B cell (primary cell): ENCODE measurements around the gene TOX2. TPM values are rescaled to one million over a fixed set of nuclear protein-coding genes. Genes with fewer than 3 reads are reported as not detected.

Experiments used
- ATAC-seq: fragments of 200-7000 bp; cut with Tn5 transposase; one replicate; pipeline ENCODE4 v1.10.0; 2021; ENCODE audit warnings: low read depth, mild to moderate bottlenecking, moderate number of reproducible peaks, moderate library complexity
- CTCF ChIA-PET: fragments of 350-600 bp; sonication (Branson Sonifier 250); formaldehyde crosslinking; loops from one replicate; lab custom pipeline; 2021; ENCODE audit warnings: antibody characterized with exemption, inconsistent platforms; lab: Charles Lee
- POLR2A ChIA-PET: fragments of 350-600 bp; sonication (Branson Sonifier 250); formaldehyde crosslinking; loops from one replicate; lab custom pipeline; 2021; ENCODE audit warnings: antibody characterized with exemption; lab: Charles Lee
- DNase-seq: peaks from one replicate; pipeline ENCODE4 v3.0.0; 2013
- H2AFZ ChIP-seq: 2 replicates; pipeline ENCODE4 v1.6.1; 2012; ENCODE audit warnings: mild to moderate bottlenecking, low read depth, low read length; ENCODE audit not compliant: insufficient read depth, poor library complexity, severe bottlenecking
- H3K27ac ChIP-seq, 2 donors: 1 replicate in 1 of 2; 2 replicates in 1 of 2; pipeline ENCODE4 v1.5.1; 2012 to 2013; ENCODE audit warnings: low read length in 2 of 2, mild to moderate bottlenecking in 2 of 2, moderate library complexity in 1 of 2
- H3K27me3 ChIP-seq, 4 experiments: fragments of 200-600 bp in 1 of 4; sonication (generic) in 1 of 4; replicated peaks in 1 of 4; 1 replicate in 2 of 4; 2 replicates in 2 of 4; pipeline versions ENCODE4 v1.6.1 to v1.7.0; 2013 to 2016; ENCODE audit warnings: low read length in 3 of 4, mild to moderate bottlenecking in 2 of 4, mixed read lengths in 1 of 4, moderate library complexity in 1 of 4; ENCODE audit not compliant: insufficient read depth in 4 of 4, control insufficient read depth in 3 of 4; ENCODE audit errors: control extremely low read depth in 1 of 4
- H3K36me3 ChIP-seq, 2 experiments: replicated peaks in 1 of 2; 1 replicate in 1 of 2; 2 replicates in 1 of 2; pipeline versions ENCODE4 v1.6.1 to v1.7.1; 2013; ENCODE audit warnings: low read length in 1 of 2; ENCODE audit not compliant: insufficient read depth in 2 of 2, control insufficient read depth in 1 of 2; ENCODE audit errors: control extremely low read depth in 1 of 2, extremely low read depth in 1 of 2
- H3K4me1 ChIP-seq, 2 donors: fragments of 200-600 bp in 1 of 2; sonication (generic) in 1 of 2; 1 replicate in 1 of 2; 2 replicates in 1 of 2; pipeline versions ENCODE4 v1.5.1 to v1.6.1; 2013 to 2017; ENCODE audit warnings: low read length in 2 of 2; ENCODE audit not compliant: control insufficient read depth in 2 of 2, insufficient read depth in 2 of 2
- H3K4me2 ChIP-seq: replicated peaks from 2 replicates; pipeline ENCODE3; 2012; ENCODE audit warnings: mild to moderate bottlenecking, low read depth, low read length; ENCODE audit not compliant: poor library complexity, severe bottlenecking
- H3K4me3 ChIP-seq, 5 experiments: fragments of 200-600 bp in 1 of 5; sonication (generic) in 1 of 5; 1 replicate in 3 of 5; 2 replicates in 2 of 5; pipeline versions ENCODE4 v1.5.1 to v1.7.0; 2011 to 2016; ENCODE audit warnings: low read length in 4 of 5, mild to moderate bottlenecking in 4 of 5, low read depth in 2 of 5, control low read depth in 1 of 5, moderate library complexity in 1 of 5; ENCODE audit not compliant: insufficient read depth in 1 of 5; ENCODE audit errors: control extremely low read depth in 1 of 5, extremely low read depth in 1 of 5
- H3K79me2 ChIP-seq: fragments of 200-600 bp; sonication (generic); one replicate; pipeline ENCODE4 v1.6.0; 2016; ENCODE audit warnings: low read length; ENCODE audit not compliant: control insufficient read depth, insufficient read depth
- H3K9ac ChIP-seq: fragments of 200-600 bp; sonication (generic); 2 replicates; pipeline ENCODE4 v1.6.1; 2017; ENCODE audit warnings: mild to moderate bottlenecking, low read length, moderate library complexity
- H3K9me3 ChIP-seq, 3 donors: one replicate each; pipeline versions ENCODE4 v1.6.1 to v1.7.1; 2013; ENCODE audit warnings: low read length in 2 of 3; ENCODE audit not compliant: control insufficient read depth in 2 of 3, insufficient read depth in 1 of 3; ENCODE audit errors: control extremely low read depth in 1 of 3
- H4K20me1 ChIP-seq: 2 replicates; pipeline ENCODE4 v1.6.0; 2012; ENCODE audit warnings: mild to moderate bottlenecking, low read length; ENCODE audit not compliant: insufficient read depth, control insufficient read depth, poor library complexity, severe bottlenecking
- H3K27ac Mint-ChIP-seq: one replicate; pipeline ENCODE4 v1.8.0; 2021; ENCODE audit warnings: mixed read lengths
- H3K27me3 Mint-ChIP-seq: one replicate; pipeline ENCODE4 v1.8.0; 2021; ENCODE audit warnings: mixed read lengths
- H3K4me1 Mint-ChIP-seq: one replicate; pipeline ENCODE4 v1.8.0; 2021; ENCODE audit warnings: mixed read lengths
- H3K4me3 Mint-ChIP-seq: one replicate; pipeline ENCODE4 v1.8.0; 2021; ENCODE audit warnings: mixed read lengths
- H3K9me3 Mint-ChIP-seq: one replicate; pipeline ENCODE4 v1.8.0; 2022; ENCODE audit warnings: mixed read lengths; ENCODE audit not compliant: insufficient read depth
- CTCF ChIP-seq: fragments of 200-600 bp; IDR thresholded peaks from one replicate; pipeline ENCODE4 v1.8.0; 2022; ENCODE audit warnings: antibody characterized with exemption, mild to moderate bottlenecking
- EZH2 ChIP-seq: IDR thresholded peaks from 2 replicates; pipeline ENCODE4 v1.6.1; 2012; ENCODE audit warnings: borderline replicate concordance, low read depth, mild to moderate bottlenecking, moderate library complexity, low read length; ENCODE audit not compliant: insufficient read depth, poor library complexity, severe bottlenecking
- WGBS: methylation state at CpG from one replicate; pipeline ENCODE4 v1.1.5; 2013; ENCODE audit warnings: missing lambda C conversion rate; ENCODE audit not compliant: insufficient coverage; 5-methylcytosine and 5-hydroxymethylcytosine counted together
- intact Hi-C: fragments of 100-400 bp; cut with micrococcal nuclease; formaldehyde crosslinking; loops from one replicate; pipeline ENCODE4 v1.10.0; 2022
- polyA plus RNA-seq: library from polyadenylated mRNA; depleted of rRNA; stranded (reverse); fragments of >200 nt; gene quantifications from 2 replicates; pipeline ENCODE4 v1.2.3, GENCODE V29; 2012
- total RNA-seq, 2 donors: library from RNA; stranded (reverse); fragments of 120-200 nt in 1 of 2; gene quantifications; 1 replicate in 1 of 2; 2 replicates in 1 of 2; pipeline versions ENCODE4 v1.2.3 to v1.2.4, GENCODE V29; 2013 to 2022

The TOX2 gene
- total and polyA plus RNA-seq, 2 donors (not counting 1 experiment from before 2014, with no cell fraction given) = 1.2 to 4.1 TPM

DNA sequence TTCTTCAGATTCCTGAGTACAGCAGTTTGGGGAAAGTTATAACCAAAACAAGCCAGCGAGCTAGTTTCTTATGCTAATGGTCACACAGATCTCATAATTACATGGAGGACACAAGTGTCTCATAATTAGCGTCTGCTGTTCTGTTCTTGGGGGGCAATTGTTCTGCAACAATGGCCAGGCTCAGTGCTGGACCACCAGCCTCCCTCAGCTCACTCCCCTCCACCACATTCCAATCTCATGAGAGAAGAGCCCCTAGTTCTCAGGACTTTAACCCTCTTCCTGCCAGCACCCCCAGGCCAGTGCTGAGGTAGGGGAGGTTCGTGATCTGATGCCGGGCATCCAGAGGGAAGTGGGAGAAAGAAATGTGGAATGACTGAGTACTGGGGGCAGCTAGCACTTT, 20.2 kb upstream of the TOX2 start:
- peaks cover 40% of the 10 kb centered on the region for H3K27me3 Mint-ChIP-seq
- H3K9me3 ChIP-seq = peaks cover 2 to 10% (median 6%) of the 10 kb centered on the region in 3 donors
- intact Hi-C loops = no loop called here
- ChIA-PET POLR2A (no interaction called here), CTCF (no interaction called here)
- H3K79me2 ChIP-seq = no peaks in the 10 kb centered on the region
- no peak overlapping the region for H3K4me3 ChIP-seq
- DNase-seq (no peak), ATAC-seq (no peak)
- no peaks in the 10 kb centered on the region for H4K20me1 ChIP-seq
- H3K36me3 ChIP-seq = no peaks in the 10 kb centered on the region
- H3K27me3 ChIP-seq = peaks cover 0 to 7% (median 1%) of the 10 kb centered on the region in 4 experiments
- no peak overlapping the region for H3K27ac Mint-ChIP-seq
- TF ChIP-seq EZH2 (no peak), CTCF (no peak)
- 60% methylated on average over 1 of the region's 4 CpGs for WGBS
- H3K4me2 ChIP-seq = no peak overlapping the region
- H2AFZ ChIP-seq = no peak overlapping the region
- peaks cover 12% of the 10 kb centered on the region for H3K9me3 Mint-ChIP-seq
- H3K4me1 Mint-ChIP-seq = no peaks in the 10 kb centered on the region
- H3K27ac ChIP-seq = no peak overlapping the region
- no peak overlapping the region for H3K9ac ChIP-seq
- no peaks in the 10 kb centered on the region for H3K4me1 ChIP-seq
- H3K4me3 Mint-ChIP-seq = no peak overlapping the region

DNA sequence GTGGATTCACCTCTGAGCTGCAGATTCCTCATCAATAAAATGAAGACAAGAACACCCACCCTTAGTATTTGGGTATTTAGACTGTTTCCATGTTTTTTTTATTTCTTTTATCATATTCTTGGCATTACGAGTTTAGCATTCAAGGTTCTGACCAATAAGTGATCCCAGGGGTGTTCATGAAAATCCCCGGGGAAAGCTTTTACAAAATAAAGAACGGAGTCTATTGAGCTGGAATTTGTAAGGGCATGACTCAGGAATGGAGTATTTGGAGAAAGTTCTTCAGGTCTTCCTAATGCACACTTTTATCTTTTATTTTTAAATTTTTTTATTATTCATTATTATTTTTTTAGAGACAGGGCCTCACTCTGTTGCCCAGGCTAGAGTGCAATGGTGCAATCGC, 19.4 kb upstream of the TOX2 start:
- Histone ChIP-seq H3K4me3 (no peak overlapping the region), H3K9me3 (peaks cover 2 to 6% (median 2%) of the 10 kb centered on the region in 3 donors), H3K36me3 (no peaks in the 10 kb centered on the region), H3K79me2 (no peaks in the 10 kb centered on the region), H2AFZ (no peak overlapping the region), H3K27me3 (peaks cover 0 to 7% (median 1%) of the 10 kb centered on the region in 4 experiments), H3K4me2 (no peak overlapping the region), H4K20me1 (no peaks in the 10 kb centered on the region), H3K4me1 (no peaks in the 10 kb centered on the region), H3K27ac (no peak overlapping the region), H3K9ac (no peak overlapping the region)
- intact Hi-C loops = no loop called here
- ATAC-seq (no peak), DNase-seq (no peak)
- H3K9me3 Mint-ChIP-seq = peaks cover 11% of the 10 kb centered on the region
- 100% methylated on average over 1 of the region's 4 CpGs for WGBS
- ChIA-PET CTCF (no interaction called here), POLR2A (no interaction called here)
- no peak overlapping the region for H3K27ac Mint-ChIP-seq
- TF ChIP-seq CTCF (no peak), EZH2 (no peak)
- no peak overlapping the region for H3K4me3 Mint-ChIP-seq
- H3K27me3 Mint-ChIP-seq = peaks cover 36% of the 10 kb centered on the region
- no peaks in the 10 kb centered on the region for H3K4me1 Mint-ChIP-seq
